ENCODE measurements around the gene TUBA1C. TPM values are rescaled to one million over a fixed set of nuclear protein-coding genes. Genes with fewer than 3 reads are reported as not detected.
"Not testable (repeated sequence)": the region's sequence is repeated elsewhere in the genome, so short reads cannot be mapped to it uniquely, and the experiment has no call there.

The TUBA1C gene
- total RNA-seq, 1 experiment from 2014 or later, result 1,698 TPM

DNA sequence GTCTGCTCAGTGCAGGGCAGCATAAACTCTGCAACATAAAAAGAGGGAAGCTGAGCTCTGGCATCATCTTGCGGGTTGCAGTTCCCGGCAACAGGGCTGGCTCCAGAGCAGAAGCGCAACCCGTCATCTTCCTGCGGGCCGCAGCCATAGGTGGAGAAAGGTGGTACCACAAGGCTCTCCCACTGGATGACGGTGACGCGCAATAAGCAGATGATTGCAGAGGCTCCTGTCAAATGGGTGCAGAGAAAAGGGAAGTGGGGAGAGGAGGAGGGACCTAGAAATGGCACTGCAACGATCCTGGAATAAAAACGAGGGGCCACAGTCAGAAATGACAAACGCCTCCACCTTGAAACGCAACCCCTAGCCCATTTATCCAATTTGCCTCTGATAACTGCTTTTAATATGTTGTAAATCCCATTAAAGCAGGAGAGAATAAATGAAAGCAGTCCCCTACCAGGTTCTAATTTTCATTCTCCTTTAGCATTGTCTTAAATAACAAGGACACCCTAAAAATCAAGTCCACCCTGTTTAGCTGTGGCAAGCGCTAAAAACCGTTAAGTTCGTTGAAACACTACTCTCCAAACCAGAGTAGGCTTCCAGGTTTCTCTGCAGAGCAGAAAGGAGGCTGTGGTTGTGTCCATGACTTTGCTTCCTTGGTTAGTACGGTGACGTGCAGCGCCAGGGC, 30.9 kb upstream of the TUBA1C start:
- DNase-seq, result no peak
- Histone ChIP-seq H3K27me3 (ENCODE audit: control insufficient read depth, insufficient read depth, low read length) (no peaks in the 10 kb centered on the region), H3K4me3 (ENCODE audit: insufficient read depth, low read depth, low read length) (no peak overlapping the region), H3K36me3 (replicated peaks; ENCODE audit: control insufficient read depth, insufficient read depth, low read length) (no peaks in the 10 kb centered on the region)

GRCh38 chr12:49236423-49236822, 28.5 kb upstream of the TUBA1C start:
- H3K36me3 ChIP-seq (replicated peaks; ENCODE audit: control insufficient read depth, insufficient read depth, low read length), result no peaks in the 10 kb centered on the region
- H3K27me3 ChIP-seq (ENCODE audit: control insufficient read depth, insufficient read depth, low read length), result no peaks in the 10 kb centered on the region
- no peak overlapping the region for H3K4me3 ChIP-seq (ENCODE audit: insufficient read depth, low read depth, low read length)
- no peak for DNase-seq

GRCh38 chr12:49243631-49244030, 21.3 kb upstream of the TUBA1C start:
- H3K36me3 ChIP-seq (replicated peaks; ENCODE audit: control insufficient read depth, insufficient read depth, low read length), result no peaks in the 10 kb centered on the region
- H3K27me3 ChIP-seq (ENCODE audit: control insufficient read depth, insufficient read depth, low read length), result no peaks in the 10 kb centered on the region
- DNase-seq, result no peak
- no peak overlapping the region for H3K4me3 ChIP-seq (ENCODE audit: insufficient read depth, low read depth, low read length)

- DNase-seq, result no peak
- no peak overlapping the region for H3K4me3 ChIP-seq (ENCODE audit: insufficient read depth, low read depth, low read length)
- H3K27me3 ChIP-seq (ENCODE audit: control insufficient read depth, insufficient read depth, low read length), result no peaks in the 10 kb centered on the region
- H3K36me3 ChIP-seq (replicated peaks; ENCODE audit: control insufficient read depth, insufficient read depth, low read length), result no peaks in the 10 kb centered on the region
These were observed 20.7 kb upstream of the TUBA1C start for GRCh38 chr12:49244176-49244575.

DNA sequence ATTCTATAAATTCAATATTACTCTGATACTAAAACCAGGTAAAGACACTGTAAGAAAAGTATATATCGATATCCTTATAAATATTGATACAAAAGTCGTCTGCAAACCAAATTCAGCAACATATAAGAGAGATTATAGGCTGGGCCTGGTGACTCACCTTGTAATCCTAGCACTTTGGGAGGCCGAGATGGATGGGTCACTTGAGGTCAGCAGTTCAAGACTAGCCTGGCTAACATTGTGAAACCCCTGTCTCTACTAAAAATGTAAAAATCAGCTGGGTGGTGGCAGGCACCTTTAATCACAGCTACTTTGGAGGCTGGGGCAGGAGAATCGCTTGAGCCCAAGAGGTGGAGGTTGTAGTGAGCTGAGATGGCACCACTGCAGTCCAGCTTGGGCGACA, 13.5 kb upstream of the TUBA1C start:
- DNase-seq, result no peak

GRCh38 chr12:49253033-49253623, 11.8 kb upstream of the TUBA1C start:
- Histone ChIP-seq H3K4me3 (ENCODE audit: insufficient read depth, low read depth, low read length) (no peak overlapping the region), H3K27me3 (ENCODE audit: control insufficient read depth, insufficient read depth, low read length) (no peaks in the 10 kb centered on the region), H3K36me3 (replicated peaks; ENCODE audit: control insufficient read depth, insufficient read depth, low read length) (no peaks in the 10 kb centered on the region)
- no peak for DNase-seq

More for the DNA sequence above, 13.5 kb upstream of the TUBA1C start:
- no peaks in the 10 kb centered on the region for H3K27me3 ChIP-seq (ENCODE audit: control insufficient read depth, insufficient read depth, low read length)
- no peak overlapping the region for H3K4me3 ChIP-seq (ENCODE audit: insufficient read depth, low read depth, low read length)
- H3K36me3 ChIP-seq (replicated peaks; ENCODE audit: control insufficient read depth, insufficient read depth, low read length), result no peaks in the 10 kb centered on the region

- not testable (repeated sequence) for H3K27me3 ChIP-seq (ENCODE audit: control insufficient read depth, insufficient read depth, low read length); DNase-seq; H3K36me3 ChIP-seq (replicated peaks; ENCODE audit: control insufficient read depth, insufficient read depth, low read length); H3K4me3 ChIP-seq (ENCODE audit: insufficient read depth, low read depth, low read length)
These were observed 9.4 kb upstream of the TUBA1C start for GRCh38 chr12:49255456-49255855.

DNA sequence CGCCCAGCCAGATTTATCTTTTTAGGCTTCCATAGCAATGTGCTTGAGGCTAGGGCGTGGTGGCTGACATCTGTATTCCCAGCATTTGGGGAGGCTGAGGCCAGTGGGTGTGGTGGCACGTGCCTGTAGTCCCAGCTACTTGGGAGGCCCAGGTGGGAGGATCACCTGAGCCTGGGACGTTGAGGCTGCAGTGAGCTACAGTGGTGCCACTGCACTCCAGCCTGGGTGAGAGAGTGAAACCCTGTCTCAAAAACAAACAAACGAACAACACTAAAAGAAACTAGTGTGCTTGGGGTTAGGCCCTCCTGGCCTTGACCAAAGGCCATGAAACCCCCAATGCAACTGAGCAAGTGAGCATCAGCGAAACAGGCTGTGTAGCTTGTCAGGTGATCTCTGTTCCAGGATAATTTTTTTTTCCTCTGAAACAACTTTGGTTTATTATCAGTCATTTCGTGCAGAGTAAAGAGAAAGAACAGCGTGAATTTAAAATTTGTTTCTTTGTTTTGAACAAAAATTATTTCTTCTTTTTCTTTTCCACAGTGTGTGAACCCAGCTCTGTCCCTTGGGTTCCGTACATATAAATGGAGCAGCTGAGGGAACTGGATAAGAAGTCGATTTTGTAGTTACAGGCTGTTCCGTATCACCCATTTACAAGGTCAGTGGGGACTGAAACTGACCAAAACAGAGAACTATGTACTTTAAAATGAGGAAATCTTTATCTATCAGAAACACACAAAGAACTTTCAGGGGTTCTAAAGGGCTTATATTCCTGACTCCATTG, 8.8 kb upstream of the TUBA1C start:
- Histone ChIP-seq H3K27me3 (ENCODE audit: control insufficient read depth, insufficient read depth, low read length) (no peaks in the 10 kb centered on the region), H3K4me3 (ENCODE audit: insufficient read depth, low read depth, low read length) (no peak overlapping the region), H3K36me3 (replicated peaks; ENCODE audit: control insufficient read depth, insufficient read depth, low read length) (no peaks in the 10 kb centered on the region)
- no peak for DNase-seq

GRCh38 chr12:49257508-49258184, 7.2 kb upstream of the TUBA1C start:
- not testable (repeated sequence) for H3K36me3 ChIP-seq (replicated peaks; ENCODE audit: control insufficient read depth, insufficient read depth, low read length); H3K4me3 ChIP-seq (ENCODE audit: insufficient read depth, low read depth, low read length)

GRCh38 chr12:49259452-49259851, 5.4 kb upstream of the TUBA1C start:
- H3K4me3 ChIP-seq (ENCODE audit: insufficient read depth, low read depth, low read length), result no peak overlapping the region
- no peaks in the 10 kb centered on the region for H3K36me3 ChIP-seq (replicated peaks; ENCODE audit: control insufficient read depth, insufficient read depth, low read length)
- DNase-seq, result no peak
- H3K27me3 ChIP-seq (ENCODE audit: control insufficient read depth, insufficient read depth, low read length), result no peaks in the 10 kb centered on the region

More at GRCh38 chr12:49257508-49258184, 7.2 kb upstream of the TUBA1C start:
- DNase-seq; H3K27me3 ChIP-seq (ENCODE audit: control insufficient read depth, insufficient read depth, low read length): not testable (repeated sequence)

- no peak for DNase-seq
- Histone ChIP-seq H3K36me3 (replicated peaks; ENCODE audit: control insufficient read depth, insufficient read depth, low read length) (no peaks in the 10 kb centered on the region), H3K4me3 (ENCODE audit: insufficient read depth, low read depth, low read length) (no peak overlapping the region), H3K27me3 (ENCODE audit: control insufficient read depth, insufficient read depth, low read length) (no peaks in the 10 kb centered on the region)
These were observed 4.7 kb upstream of the TUBA1C start for GRCh38 chr12:49260166-49260565.

GRCh38 chr12:49260571-49261363, 4.1 kb upstream of the TUBA1C start:
- Histone ChIP-seq H3K27me3 (ENCODE audit: control insufficient read depth, insufficient read depth, low read length) (no peaks in the 10 kb centered on the region), H3K36me3 (replicated peaks; ENCODE audit: control insufficient read depth, insufficient read depth, low read length) (no peaks in the 10 kb centered on the region), H3K4me3 (ENCODE audit: insufficient read depth, low read depth, low read length) (no peak overlapping the region)
- DNase-seq, result no peak

DNA sequence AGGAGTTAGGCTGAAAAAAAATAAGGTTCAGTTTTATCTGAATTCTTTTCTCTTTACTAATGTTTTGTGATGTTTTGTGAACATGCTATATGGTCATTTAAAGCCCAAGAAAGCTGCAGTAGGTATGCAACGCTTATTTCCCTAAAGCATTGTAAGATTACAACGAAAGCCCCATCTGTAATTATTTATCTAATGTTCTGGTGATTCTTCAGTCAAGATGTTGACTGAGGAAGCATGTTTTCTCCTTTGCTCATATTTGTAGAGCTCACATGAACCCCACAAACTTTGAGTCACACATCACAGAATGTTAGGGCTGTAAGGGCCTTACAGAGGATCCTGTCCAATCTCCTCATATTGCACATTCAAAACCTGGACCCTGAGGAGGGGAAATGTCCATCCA, 3.2 kb upstream of the TUBA1C start:
- Histone ChIP-seq H3K27me3 (ENCODE audit: control insufficient read depth, insufficient read depth, low read length) (no peaks in the 10 kb centered on the region), H3K36me3 (replicated peaks; ENCODE audit: control insufficient read depth, insufficient read depth, low read length) (peaks cover under 1% of the 10 kb centered on the region; the same call in 1 of the 2 replicates), H3K4me3 (ENCODE audit: insufficient read depth, low read depth, low read length) (no peak overlapping the region)
- no peak for DNase-seq

DNA sequence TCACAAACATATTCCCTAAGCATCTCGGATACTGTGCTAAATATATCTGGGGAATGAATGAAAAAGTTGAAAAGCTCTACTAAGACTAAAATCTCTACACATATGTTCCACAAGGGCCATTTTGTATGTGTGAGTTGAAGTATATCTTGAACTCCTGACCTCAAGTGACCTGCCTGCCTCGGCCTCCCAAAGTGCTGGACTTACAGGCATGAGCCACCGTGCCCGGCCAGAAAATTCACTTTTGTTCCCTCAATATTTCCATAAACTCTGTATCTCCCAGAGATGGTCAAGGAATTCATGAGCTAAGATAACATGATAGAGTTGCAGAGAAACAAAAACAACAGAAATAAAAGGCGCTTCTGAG, 1.5 kb upstream of the TUBA1C start:
- DNase-seq, result no peak
- H3K36me3 ChIP-seq (replicated peaks; ENCODE audit: control insufficient read depth, insufficient read depth, low read length), result peaks cover 8% of the 10 kb centered on the region
- H3K4me3 ChIP-seq (ENCODE audit: insufficient read depth, low read depth, low read length), result no peak overlapping the region; the same call in 1 of the 2 replicates
- no peaks in the 10 kb centered on the region for H3K27me3 ChIP-seq (ENCODE audit: control insufficient read depth, insufficient read depth, low read length)
